ENCODE data around the gene ST3GAL3.

ST3GAL3 gene

GRCh38 chr1:43729816-43730463 is 22.6 kb downstream of the ST3GAL3 start:
- H3K4me2 ChIP-seq, result no peak overlapping the region
- H3K36me3 ChIP-seq, result peaks cover 0 to 21% (median 3%) of the 10 kb centered on the region in 11 experiments; a peak in 9 of 22 replicates
- no peak overlapping the region for H3K9ac ChIP-seq
- no peak overlapping the region for H3K4me3 ChIP-seq
- no peak for TF ChIP-seq Cebpa-rat (IDR thresholded peaks at IDR 0.05)
- H3K27ac ChIP-seq, result no peak overlapping the region
- no peaks in the 10 kb centered on the region for H3K4me1 ChIP-seq
- H3K9me3 ChIP-seq (replicated peaks in 1 of 11), result no peaks in the 10 kb centered on the region
- peaks cover 0 to 42% (median 1%) of the 10 kb centered on the region in 11 experiments; a peak in 10 of 22 replicates for H4K20me1 ChIP-seq
- no peaks in the 10 kb centered on the region for H3K27me3 ChIP-seq

DNA sequence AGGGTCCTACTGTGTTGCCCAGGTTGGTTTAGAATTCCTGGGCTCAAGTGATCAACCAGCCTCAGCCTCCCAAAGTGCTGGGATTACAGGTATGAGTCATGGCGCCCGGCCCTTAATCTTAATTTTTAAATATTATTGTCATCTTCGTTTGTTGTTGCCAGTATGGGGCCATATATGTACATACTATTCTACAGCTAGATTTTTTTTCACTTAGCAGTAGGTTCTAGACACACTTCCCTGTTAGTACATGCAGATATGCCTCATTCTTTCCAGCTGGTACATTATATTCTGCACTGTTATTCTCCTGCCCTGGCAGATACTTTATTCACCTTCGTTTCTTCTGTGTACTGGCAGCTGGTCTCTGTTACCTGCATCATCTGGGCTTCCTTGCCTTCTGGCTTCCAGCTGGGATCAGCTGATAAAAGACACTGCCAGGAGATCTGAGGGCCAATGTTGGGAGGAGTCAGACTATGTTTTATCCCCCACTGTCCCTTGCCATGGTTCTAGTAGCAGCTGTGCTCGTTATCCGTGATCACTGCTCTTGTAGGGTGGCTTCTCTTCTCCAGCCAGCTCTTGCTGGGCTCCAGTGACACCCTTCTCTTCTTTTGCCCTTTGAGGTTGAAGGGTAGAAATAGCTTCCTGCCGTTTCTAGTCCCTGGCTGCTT is 24.7 kb downstream of the ST3GAL3 start:
- Histone ChIP-seq H4K20me1 (peaks cover 0 to 29% (median 0%) of the 10 kb centered on the region in 11 experiments; a peak in 7 of 22 replicates), H3K36me3 (peaks cover 13 to 42% (median 22%) of the 10 kb centered on the region in 11 experiments; a peak in 19 of 22 replicates), H3K4me3 (no peak overlapping the region), H3K27ac (no peak overlapping the region), H3K4me1 (no peaks in the 10 kb centered on the region), H3K9me3 (replicated peaks in 1 of 11) (no peaks in the 10 kb centered on the region), H3K9ac (no peak overlapping the region), H3K27me3 (no peaks in the 10 kb centered on the region), H3K4me2 (no peak overlapping the region)
- TF ChIP-seq Cebpa-rat (IDR thresholded peaks at IDR 0.05), result no peak

GRCh38 chr1:43736819-43737218 is 29.5 kb downstream of the ST3GAL3 start:
- Histone ChIP-seq H3K4me1 (peaks cover 0 to 14% (median 6%) of the 10 kb centered on the region in 10 experiments; a peak in 6 of 20 replicates), H3K4me3 (no peak overlapping the region), H3K27me3 (no peaks in the 10 kb centered on the region), H3K27ac (no peak overlapping the region), H3K9me3 (replicated peaks in 1 of 11) (no peaks in the 10 kb centered on the region), H3K9ac (no peak overlapping the region), H3K4me2 (no peak overlapping the region), H4K20me1 (peaks cover 0 to 10% (median 0%) of the 10 kb centered on the region in 11 experiments; a peak in 4 of 22 replicates), H3K36me3 (peaks cover 31 to 76% (median 57%) of the 10 kb centered on the region in 11 experiments)
- TF ChIP-seq Cebpa-rat (IDR thresholded peaks at IDR 0.05), result no peak

GRCh38 chr1:43742026-43742425 is 34.7 kb downstream of the ST3GAL3 start:
- peaks cover 18 to 85% (median 52%) of the 10 kb centered on the region in 11 experiments for H3K36me3 ChIP-seq
- H3K4me2 ChIP-seq, result no peak overlapping the region
- no peak for TF ChIP-seq Cebpa-rat (IDR thresholded peaks at IDR 0.05)
- no peaks in the 10 kb centered on the region for H4K20me1 ChIP-seq
- H3K27ac ChIP-seq, result no peak overlapping the region
- no peaks in the 10 kb centered on the region for H3K27me3 ChIP-seq
- peaks cover 0 to 20% (median 6%) of the 10 kb centered on the region in 10 experiments; a peak in 8 of 20 replicates for H3K4me1 ChIP-seq
- no peaks in the 10 kb centered on the region for H3K9me3 ChIP-seq (replicated peaks in 1 of 11)
- H3K4me3 ChIP-seq, result no peak overlapping the region
- no peak overlapping the region for H3K9ac ChIP-seq

GRCh38 chr1:43743206-43743605 is 35.9 kb downstream of the ST3GAL3 start:
- peaks cover 11 to 87% (median 48%) of the 10 kb centered on the region in 11 experiments for H3K36me3 ChIP-seq

DNA sequence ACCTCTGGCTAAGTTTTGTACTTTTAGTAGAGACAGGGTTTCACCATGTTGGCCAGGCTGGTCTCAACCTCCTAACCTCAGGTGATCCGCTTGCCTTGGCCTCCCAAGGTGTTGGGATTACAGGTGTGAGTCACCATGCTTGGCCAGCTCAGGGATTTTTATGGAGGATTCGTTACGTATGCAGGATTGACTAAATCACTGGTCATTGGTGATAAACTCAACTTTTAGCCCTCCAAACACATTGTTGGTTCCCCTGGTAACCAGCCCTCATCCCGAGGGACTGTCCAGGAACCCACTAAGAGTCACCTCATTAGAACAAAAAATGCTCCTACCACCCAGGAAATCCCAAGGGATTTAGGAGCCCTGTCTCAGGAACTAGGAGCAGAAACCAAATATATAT is 40.4 kb downstream of the ST3GAL3 start:
- H3K4me2 ChIP-seq, result no peak overlapping the region
- H3K4me1 ChIP-seq, result peaks cover 0 to 6% (median 0%) of the 10 kb centered on the region in 10 experiments; a peak in 2 of 20 replicates
- H3K4me3 ChIP-seq, result no peak overlapping the region
- TF ChIP-seq Cebpa-rat (IDR thresholded peaks at IDR 0.05), result no peak
- no peaks in the 10 kb centered on the region for H3K27me3 ChIP-seq
- H3K9ac ChIP-seq, result no peak overlapping the region
- H3K36me3 ChIP-seq, result peaks cover 0 to 96% (median 53%) of the 10 kb centered on the region in 11 experiments; a peak in 19 of 22 replicates
- H3K9me3 ChIP-seq (replicated peaks in 1 of 11), result no peaks in the 10 kb centered on the region
- no peak overlapping the region for H3K27ac ChIP-seq
- H4K20me1 ChIP-seq, result no peaks in the 10 kb centered on the region

More at GRCh38 chr1:43743206-43743605, 35.9 kb downstream of the ST3GAL3 start:
- Histone ChIP-seq H3K4me1 (peaks cover 0 to 20% (median 6%) of the 10 kb centered on the region in 10 experiments; a peak in 8 of 20 replicates), H3K9ac (no peak overlapping the region), H3K9me3 (replicated peaks in 1 of 11) (no peaks in the 10 kb centered on the region), H3K4me3 (no peak overlapping the region), H3K27me3 (no peaks in the 10 kb centered on the region), H3K4me2 (no peak overlapping the region), H4K20me1 (no peaks in the 10 kb centered on the region), H3K27ac (no peak overlapping the region)
- no peak for TF ChIP-seq Cebpa-rat (IDR thresholded peaks at IDR 0.05)

DNA sequence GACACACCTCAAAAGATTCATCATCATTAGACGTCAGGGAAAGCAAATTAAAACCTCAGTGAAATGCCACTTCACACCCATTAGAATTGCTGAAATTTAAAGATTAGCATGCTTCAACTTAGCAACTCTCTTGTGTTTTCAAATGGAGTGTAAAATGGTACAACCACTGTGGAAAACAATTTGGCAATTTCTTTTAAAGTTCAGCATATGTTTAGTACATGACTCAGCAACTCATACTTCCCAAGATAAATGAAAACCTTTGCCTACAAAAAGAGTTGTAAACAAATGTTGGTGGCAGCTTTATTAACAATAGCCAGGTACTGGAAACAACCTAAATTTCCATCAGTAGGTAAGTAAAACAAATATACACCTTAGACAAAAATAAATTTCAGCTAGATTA is 42.7 kb downstream of the ST3GAL3 start:
- Histone ChIP-seq H3K4me2 (no peak overlapping the region), H3K9ac (no peak overlapping the region), H3K27me3 (no peaks in the 10 kb centered on the region), H3K4me1 (peaks cover 0 to 1% (median 0%) of the 10 kb centered on the region in 10 experiments; a peak in 2 of 20 replicates), H3K36me3 (peaks cover 2 to 91% (median 43%) of the 10 kb centered on the region in 11 experiments; a peak in 18 of 22 replicates), H4K20me1 (no peaks in the 10 kb centered on the region), H3K4me3 (no peak overlapping the region), H3K27ac (no peak overlapping the region), H3K9me3 (replicated peaks in 1 of 11) (no peaks in the 10 kb centered on the region)
- no peak for TF ChIP-seq Cebpa-rat (IDR thresholded peaks at IDR 0.05)

DNA sequence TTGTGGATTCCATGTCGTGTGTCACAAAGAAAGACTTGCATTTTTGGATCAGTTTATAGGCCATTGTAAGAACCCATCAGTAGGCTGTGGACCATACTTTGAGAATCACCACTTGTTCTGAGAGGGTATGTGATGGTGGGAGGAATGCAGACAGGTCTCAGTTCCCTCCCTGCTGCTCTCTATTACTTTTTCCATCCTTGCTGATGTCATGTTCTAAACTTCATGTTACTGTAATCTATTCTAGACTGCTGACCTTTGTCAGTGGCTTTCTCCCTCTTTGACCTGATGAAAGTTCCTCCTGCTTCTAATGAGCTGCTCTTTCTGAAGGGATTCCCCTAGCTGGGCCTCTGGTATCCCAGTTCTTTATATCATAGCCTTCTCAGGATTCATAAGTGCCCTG is 46.1 kb downstream of the ST3GAL3 start:
- H3K27me3 ChIP-seq, result no peaks in the 10 kb centered on the region
- no peak for TF ChIP-seq Cebpa-rat (IDR thresholded peaks at IDR 0.05)

GRCh38 chr1:43754892-43755291 is 47.6 kb downstream of the ST3GAL3 start:
- peaks cover 0 to 53% (median 12%) of the 10 kb centered on the region in 11 experiments; a peak in 12 of 22 replicates for H3K36me3 ChIP-seq
- no peak overlapping the region for H3K4me2 ChIP-seq
- no peak overlapping the region for H3K27ac ChIP-seq
- no peaks in the 10 kb centered on the region for H4K20me1 ChIP-seq
- H3K27me3 ChIP-seq, result no peaks in the 10 kb centered on the region
- H3K4me1 ChIP-seq, result no peaks in the 10 kb centered on the region
- H3K9ac ChIP-seq, result no peak overlapping the region
- H3K9me3 ChIP-seq (replicated peaks in 1 of 11), result no peaks in the 10 kb centered on the region
- TF ChIP-seq Cebpa-rat (IDR thresholded peaks at IDR 0.05), result no peak
- no peak overlapping the region for H3K4me3 ChIP-seq

More for the DNA sequence above, 46.1 kb downstream of the ST3GAL3 start:
- H3K4me2 ChIP-seq, result no peak overlapping the region
- no peak overlapping the region for H3K4me3 ChIP-seq
- H3K36me3 ChIP-seq, result peaks cover 2 to 67% (median 25%) of the 10 kb centered on the region in 11 experiments; a peak in 17 of 22 replicates
- H3K9ac ChIP-seq, result no peak overlapping the region
- H3K9me3 ChIP-seq (replicated peaks in 1 of 11), result no peaks in the 10 kb centered on the region
- H4K20me1 ChIP-seq, result no peaks in the 10 kb centered on the region
- no peak overlapping the region for H3K27ac ChIP-seq
- H3K4me1 ChIP-seq, result no peaks in the 10 kb centered on the region

Data from BLaER1 treated with 17β-estradiol and CSF1 and Interleukin-3, amounts not matched to agents 10 nM and 100 nM (cell line).